HEK293 (cell line): ENCODE data around the gene RBMS3.

Source experiments
- ZBTB7A ChIP-seq: fragments of 450-650 bp; formaldehyde crosslinking; IDR thresholded peaks from 2 replicates; pipeline ENCODE4 v1.5.1; 2016; ENCODE audit warnings: low read depth, missing biosample characterization, missing genetic modification characterization
- ZNF211 ChIP-seq: fragments of 450-650 bp; formaldehyde crosslinking; IDR thresholded peaks from 2 replicates; pipeline ENCODE4 v1.5.1; 2016; ENCODE audit warnings: low read depth, missing biosample characterization, missing genetic modification characterization
- ZNF785 ChIP-seq: fragments of 450-650 bp; formaldehyde crosslinking; IDR thresholded peaks from 2 replicates; pipeline ENCODE4 v1.5.1; 2016; ENCODE audit warnings: missing biosample characterization, missing genetic modification characterization
- ZNF792 ChIP-seq: fragments of 450-650 bp; formaldehyde crosslinking; IDR thresholded peaks from 2 replicates; pipeline ENCODE4 v1.5.1; 2016; ENCODE audit warnings: missing biosample characterization, missing genetic modification characterization
- ZSCAN23 ChIP-seq: fragments of 450-650 bp; formaldehyde crosslinking; IDR thresholded peaks from 2 replicates; pipeline ENCODE4 v1.5.1; 2016; ENCODE audit warnings: missing biosample characterization, missing genetic modification characterization
- TF ChIP-seq, protein P1 (sequence below): fragments of 450-650 bp; formaldehyde crosslinking; IDR thresholded peaks from 2 replicates; pipeline ENCODE4 v1.5.1; 2016; ENCODE audit warnings: missing biosample characterization, missing genetic modification characterization

DNA sequence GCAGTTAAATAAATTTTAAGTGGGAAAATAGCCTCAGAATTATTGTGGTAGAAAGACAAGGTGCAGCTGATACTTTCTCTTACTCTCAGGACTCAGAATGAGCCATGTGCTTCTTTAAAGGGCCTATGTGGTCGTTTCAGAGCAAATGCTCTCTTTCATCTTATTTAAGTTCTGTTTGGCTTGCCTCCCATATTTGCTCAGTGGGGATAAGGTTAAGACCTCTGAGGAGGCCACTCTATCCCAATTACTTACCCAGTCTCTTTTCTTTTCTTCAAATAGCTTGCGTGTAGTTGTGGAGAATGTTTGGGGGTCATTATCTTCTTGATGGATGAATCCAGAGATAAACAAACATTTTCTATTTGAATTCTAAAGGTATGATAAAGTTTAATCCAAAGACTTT lies 221.9 kb downstream of the RBMS3 start:
- no peak for TF ChIP-seq ZBTB7A
- TF ChIP-seq, protein P1, sequence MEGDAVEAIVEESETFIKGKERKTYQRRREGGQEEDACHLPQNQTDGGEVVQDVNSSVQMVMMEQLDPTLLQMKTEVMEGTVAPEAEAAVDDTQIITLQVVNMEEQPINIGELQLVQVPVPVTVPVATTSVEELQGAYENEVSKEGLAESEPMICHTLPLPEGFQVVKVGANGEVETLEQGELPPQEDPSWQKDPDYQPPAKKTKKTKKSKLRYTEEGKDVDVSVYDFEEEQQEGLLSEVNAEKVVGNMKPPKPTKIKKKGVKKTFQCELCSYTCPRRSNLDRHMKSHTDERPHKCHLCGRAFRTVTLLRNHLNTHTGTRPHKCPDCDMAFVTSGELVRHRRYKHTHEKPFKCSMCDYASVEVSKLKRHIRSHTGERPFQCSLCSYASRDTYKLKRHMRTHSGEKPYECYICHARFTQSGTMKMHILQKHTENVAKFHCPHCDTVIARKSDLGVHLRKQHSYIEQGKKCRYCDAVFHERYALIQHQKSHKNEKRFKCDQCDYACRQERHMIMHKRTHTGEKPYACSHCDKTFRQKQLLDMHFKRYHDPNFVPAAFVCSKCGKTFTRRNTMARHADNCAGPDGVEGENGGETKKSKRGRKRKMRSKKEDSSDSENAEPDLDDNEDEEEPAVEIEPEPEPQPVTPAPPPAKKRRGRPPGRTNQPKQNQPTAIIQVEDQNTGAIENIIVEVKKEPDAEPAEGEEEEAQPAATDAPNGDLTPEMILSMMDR (tag by site-specific recombination), result no peak
- no peak for TF ChIP-seq ZNF785 (tag by site-specific recombination)
- TF ChIP-seq ZSCAN23 (tag by site-specific recombination), result no peak
- no peak for TF ChIP-seq ZNF211 (tag by site-specific recombination)
- no peak for TF ChIP-seq ZNF792
